ENCODE measurements around the gene NDUFA13.

Gene NDUFA13

GRCh38 chr19:19513682-19514081 lies 2.3 kb upstream of the NDUFA13 start:
- DNase-seq: no peak

GRCh38 chr19:19514215-19514657 lies 1.8 kb upstream of the NDUFA13 start:
- peak; percentile 29 for DNase-seq

- no peak for DNase-seq
Measured at GRCh38 chr19:19514881-19515641, 964 bp upstream of the NDUFA13 start, which contains the start of gene TSSK6. Gene TSSK6 (minus strand): TSS chr19:19515548. CDS start chr19:19515427, 121 bp downstream.

DNA sequence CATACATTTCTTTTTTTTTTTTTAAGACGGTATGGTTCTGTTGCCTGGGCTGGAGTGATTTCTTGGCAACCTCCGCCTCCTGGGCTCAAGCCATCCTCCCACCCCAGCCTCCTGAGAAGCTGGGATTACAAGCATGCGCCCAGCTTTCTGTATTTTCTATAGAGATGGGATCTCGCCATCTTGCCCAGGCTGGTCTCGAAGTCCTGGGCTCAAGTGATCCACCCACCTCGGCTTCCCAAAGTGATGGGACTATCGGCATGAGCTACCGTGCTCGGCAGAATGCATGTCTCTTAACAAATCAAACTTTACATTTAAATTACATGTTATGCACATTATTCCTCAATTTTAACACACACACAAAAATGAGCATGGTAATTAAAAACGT lies 1.2 kb downstream of the NDUFA13 start:
- no peak for DNase-seq

- no peak for DNase-seq
Measured at GRCh38 chr19:19520989-19521388, 5.0 kb downstream of the NDUFA13 start.

- no peak for DNase-seq
Measured at GRCh38 chr19:19523177-19523576, 7.2 kb downstream of the NDUFA13 start.

DNA sequence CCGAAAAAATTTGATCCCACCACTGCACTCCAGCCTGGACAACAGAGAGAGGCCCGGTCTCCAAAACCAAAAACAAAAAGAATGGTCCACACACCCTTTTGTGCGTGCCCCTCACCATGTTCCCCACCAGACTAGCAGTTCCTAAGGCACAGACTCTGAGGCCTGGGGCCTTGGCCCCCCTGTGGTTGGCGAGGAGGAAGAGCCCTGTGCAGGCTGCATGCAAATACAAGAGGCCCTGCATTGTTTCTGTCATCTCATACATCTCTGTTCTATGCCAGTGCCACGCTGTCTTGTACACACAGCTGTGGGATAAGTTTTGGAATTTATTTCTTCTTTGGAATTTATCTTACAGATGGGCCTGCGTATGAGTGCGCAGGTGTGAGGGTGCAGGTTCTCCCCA lies 8.0 kb downstream of the NDUFA13 start:
- no peak for DNase-seq

DNA sequence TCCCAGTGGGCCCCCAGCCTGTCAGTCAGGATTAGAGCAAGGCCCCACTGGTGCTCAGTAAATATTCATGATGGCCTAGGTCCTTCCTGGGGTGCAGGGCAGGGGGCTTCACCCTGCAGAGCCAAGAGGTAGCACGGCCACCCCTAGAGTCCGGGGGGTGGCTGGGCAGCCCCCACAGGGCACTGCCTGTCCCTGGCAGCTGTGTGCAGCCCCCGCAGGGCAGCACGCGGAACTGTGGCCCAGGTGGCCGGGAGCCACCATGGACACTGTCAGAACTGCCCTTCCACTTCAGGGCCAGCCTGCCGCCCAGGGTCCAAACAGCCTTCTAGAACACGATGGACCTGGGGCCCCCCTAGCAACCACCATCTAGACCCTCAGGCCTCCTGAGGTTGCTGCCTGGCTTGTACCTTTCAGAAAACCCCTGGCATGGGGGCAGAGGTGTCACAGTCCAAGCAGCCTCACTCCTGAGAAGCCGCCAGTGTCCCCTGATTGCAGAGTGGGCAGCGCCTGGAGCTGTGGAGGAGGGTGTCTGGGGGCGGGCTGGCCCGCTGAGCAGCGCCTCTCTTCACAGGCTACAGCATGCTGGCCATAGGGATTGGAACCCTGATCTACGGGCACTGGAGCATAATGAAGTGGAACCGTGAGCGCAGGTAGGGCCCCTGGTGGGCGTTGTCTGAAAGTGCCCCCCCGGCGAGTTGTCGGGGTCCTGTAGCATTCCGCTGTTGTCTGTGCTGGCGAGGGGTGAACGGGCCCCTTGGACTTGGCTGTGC lies 9.8 kb downstream of the NDUFA13 start:
- no peak for DNase-seq

DNA sequence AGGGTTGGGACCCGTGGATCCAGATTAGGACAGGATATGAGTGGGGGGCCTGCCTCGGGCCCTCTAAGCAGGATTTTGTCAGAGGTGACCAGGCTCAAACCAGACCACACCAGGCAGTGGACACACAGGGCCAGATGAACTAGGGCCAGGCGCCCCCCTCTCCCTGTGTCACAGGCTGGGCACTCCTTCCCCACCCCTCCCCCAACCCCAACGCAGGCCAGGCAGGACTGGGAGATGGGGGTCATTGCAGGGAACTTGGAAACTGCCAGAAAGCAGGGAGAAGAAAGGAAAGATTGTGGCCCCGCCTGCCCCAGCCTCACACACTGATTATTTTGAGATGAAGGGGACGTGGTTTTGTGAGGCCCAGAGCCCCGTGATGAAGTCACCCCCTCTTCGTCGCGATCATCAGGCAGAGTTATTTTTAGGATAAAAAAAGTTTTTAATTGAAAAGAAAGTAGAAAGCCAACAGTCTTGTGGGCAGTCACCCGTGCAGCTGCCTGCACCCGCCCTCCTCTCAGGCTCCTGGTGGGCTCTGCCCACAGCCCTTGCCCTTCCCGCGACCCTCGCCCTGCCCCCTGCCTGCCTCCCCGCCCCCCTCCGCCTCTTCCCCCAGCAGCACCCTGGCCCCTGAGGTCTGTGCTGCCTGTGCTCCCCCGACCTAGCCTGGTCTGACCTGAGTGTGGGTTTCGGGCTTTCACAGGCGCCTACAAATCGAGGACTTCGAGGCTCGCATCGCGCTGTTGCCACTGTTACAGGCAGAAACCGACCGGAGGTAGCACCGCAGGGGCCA lies 10.8 kb downstream of the NDUFA13 start:
- no peak for DNase-seq

DNA sequence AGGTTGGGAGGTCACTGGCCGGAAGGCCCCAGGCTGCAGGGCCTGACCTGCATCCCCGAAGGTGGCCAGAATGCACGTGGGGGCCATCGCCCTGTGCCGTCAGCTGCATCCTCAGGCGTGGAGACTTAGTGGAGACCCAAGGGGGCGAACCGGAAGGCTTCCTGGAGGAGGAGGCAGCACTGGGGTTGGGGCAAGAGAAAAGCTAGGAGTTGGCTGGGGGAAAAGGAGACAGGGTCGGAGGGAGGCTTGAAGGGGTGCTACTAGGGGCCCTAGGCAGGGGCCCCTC lies 11.3 kb downstream of the NDUFA13 start:
- no peak for DNase-seq

- no peak for DNase-seq
Measured at GRCh38 chr19:19527674-19528625, 11.9 kb downstream of the NDUFA13 start.

DNA sequence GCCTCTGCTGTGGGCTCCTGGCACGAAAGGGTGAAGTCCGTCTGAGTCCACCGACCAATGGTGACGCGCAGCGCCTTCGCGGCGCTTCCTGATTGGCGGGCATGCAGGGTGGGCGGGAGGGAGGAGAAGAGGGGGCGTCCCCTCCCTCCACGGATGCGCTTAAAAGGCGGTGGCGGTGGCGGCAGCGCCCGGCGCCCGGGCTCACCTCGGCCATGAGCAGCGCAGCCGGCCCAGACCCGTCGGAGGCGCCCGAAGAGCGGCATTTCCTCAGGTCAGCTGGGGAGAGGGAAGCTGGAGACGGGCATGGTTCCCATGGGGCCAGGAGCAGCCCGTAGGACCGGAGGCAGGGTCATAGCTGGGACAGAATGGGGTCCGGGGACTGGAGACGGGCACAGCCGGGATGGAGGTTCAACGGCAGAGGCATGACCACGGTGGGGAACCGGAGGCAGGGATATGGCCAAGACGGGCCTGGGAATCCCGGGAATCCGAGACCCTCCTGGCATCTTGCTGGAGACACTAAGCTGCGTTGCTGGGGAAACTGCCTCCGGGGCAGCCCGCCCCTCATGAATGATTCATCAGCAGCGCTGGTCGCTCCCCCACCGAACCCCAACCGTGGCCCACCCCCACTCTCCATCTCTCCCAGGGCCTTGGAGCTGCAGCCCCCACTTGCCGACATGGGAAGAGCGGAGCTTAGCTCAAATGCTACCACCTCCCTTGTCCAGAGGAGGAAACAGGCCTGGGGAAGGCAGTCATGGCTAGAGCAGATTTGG lies 12.9 kb downstream of the NDUFA13 start, which contains the start of gene YJEFN3:
YJEFN3 (plus strand) TSS at position 191 of the 770 bp plus-strand sequence; CDS start at position 213, 22 bp downstream.
- DNase-seq: no peak

DNA sequence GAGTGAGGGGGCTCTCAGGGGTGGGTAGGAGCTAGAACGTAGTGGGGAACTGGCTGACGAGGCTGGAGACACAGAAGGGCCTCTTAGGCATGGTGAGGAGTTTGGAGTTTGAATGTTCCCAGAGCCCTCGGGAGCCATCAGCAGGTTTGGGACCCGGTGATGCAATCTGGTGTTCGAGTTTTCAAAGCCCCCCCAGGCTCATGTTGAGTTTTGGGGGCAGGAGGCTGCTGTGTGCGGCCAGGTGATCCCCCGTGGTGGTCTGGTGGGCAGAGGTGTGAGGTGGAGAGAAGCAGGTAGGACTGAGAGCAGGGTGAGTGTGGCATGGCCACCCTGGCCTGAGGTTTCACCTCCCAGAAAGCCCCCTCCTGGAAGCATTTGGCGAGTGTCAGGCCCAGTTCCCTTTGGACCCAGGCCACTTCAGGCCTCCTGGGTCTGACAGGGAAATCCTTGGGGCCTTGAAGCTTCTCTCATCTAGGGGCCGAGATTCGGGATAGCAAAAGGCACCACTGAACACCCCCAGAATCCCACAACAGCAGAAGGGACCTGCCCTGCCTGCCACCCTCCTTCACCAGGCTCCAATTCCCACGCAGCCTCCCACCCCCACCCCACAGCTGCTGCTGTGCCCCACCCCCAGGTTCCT lies 13.9 kb downstream of the NDUFA13 start:
- DNase-seq: no peak

DNA sequence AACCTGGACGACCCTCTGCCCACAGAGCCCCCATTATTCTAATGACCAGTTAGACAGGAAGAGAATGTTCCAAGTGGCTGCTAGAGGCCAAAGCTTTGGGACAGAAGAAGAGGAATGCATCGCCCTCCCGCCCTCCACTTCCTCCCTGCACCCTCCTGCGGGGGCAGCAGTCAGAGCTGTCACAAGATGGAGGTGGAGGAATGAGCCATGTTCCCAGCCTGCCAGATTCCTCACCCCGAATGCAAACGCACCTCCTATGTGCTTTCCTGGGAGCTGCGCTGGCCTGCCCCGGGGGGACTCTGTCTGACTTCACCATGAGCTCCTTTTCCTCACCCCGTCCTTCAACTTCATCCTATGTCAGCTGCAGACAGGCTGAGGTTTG lies 14.4 kb downstream of the NDUFA13 start:
- no peak for DNase-seq

- no peak for DNase-seq
Measured at GRCh38 chr19:19530889-19531288, 14.9 kb downstream of the NDUFA13 start.

DNA sequence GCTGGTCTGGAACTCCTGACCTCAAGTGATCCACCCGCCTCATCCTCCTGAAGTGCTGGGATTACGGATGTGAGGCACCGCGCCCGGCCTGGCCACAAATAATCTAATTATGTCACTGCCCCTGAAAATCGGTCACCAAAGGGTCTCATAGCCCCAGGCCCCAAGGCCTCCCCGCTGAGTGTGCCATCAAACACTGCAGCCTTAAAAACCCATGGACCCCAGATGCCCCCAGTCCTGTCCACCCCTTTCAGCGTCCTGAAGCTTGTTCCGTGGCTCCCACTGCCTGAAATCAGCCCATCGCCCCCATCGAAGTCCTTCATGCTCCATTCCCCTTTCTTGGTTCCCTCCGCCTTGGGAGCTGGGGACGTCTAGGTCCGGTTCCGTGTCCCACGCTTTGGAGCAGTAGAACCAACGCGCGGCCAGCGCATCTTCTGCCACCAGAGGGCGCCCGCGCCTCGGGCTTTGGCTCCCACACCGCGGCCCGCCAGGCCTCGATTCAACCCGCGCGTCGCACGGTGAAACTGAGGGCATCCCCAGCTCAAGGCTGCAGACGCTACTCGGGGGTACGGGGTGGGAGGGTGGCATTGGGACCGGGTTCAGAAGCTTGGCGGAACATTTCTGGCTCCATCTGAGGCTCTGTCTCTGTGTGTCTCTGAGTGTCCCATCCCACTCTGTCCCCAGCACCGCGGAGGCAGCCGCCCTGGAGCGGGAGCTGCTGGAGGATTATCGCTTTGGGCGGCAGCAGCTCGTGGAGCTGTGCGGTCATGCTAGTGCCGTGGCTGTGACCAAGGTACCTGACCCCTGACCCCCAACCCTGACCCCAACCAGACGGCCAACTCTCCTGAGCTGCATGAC lies 16.2 kb downstream of the NDUFA13 start:
- peak; percentile 86 for DNase-seq

- DNase-seq: no peak
Measured at GRCh38 chr19:19532806-19533701, 17.0 kb downstream of the NDUFA13 start.

GRCh38 chr19:19533841-19534240 lies 17.8 kb downstream of the NDUFA13 start:
- DNase-seq: no peak
